Upper lobe of left lung (tissue), 6 donors: Measurements from ENCODE around the gene PEMT. TPM values are rescaled to one million over a fixed set of nuclear protein-coding genes. Genes with fewer than 3 reads are reported as not detected.

Experiments
- ATAC-seq, 2 donors: fragments of 200-7000 bp; cut with Tn5 transposase; one replicate each; pipeline ENCODE4 v1.9.1; 2022; ENCODE audit warnings: mild to moderate bottlenecking in 2 of 2, moderate library complexity in 2 of 2; ENCODE audit not compliant: low FRiP score in 2 of 2
- DNase-seq, 2 donors: peaks; one replicate each; pipeline ENCODE4 v3.0.0-alpha.2; 2019 to 2020
- H3K27ac ChIP-seq, 4 donors: fragments of 200-600 bp; sonication (generic); one replicate each; pipeline ENCODE4 v1.5.1; 2016 to 2019
- H3K27me3 ChIP-seq, 4 donors: fragments of 200-600 bp; sonication (generic); one replicate each; pipeline ENCODE4 v1.5.1; 2017 to 2019
- H3K36me3 ChIP-seq, 4 donors: fragments of 200-600 bp; sonication (generic); one replicate each; pipeline ENCODE4 v1.5.1; 2016 to 2019
- H3K4me1 ChIP-seq, 4 donors: fragments of 200-600 bp; sonication (generic); one replicate each; pipeline ENCODE4 v1.5.1; 2018 to 2019
- H3K4me3 ChIP-seq, 4 donors: fragments of 200-600 bp; sonication (generic); one replicate each; pipeline ENCODE4 v1.5.1; 2017 to 2019; ENCODE audit warnings: mild to moderate bottlenecking in 2 of 4, moderate library complexity in 1 of 4
- H3K9me3 ChIP-seq, 4 donors: fragments of 200-600 bp; sonication (generic); one replicate each; pipeline ENCODE4 v1.5.1; 2018 to 2019
- CTCF ChIP-seq, 6 experiments: fragments of 450-650 bp in 4 of 6; fragments of 200-600 bp in 2 of 6; sonication (generic) in 2 of 6; IDR thresholded peaks; one replicate each; pipeline ENCODE4 v1.5.1; 2016 to 2019; ENCODE audit warnings: antibody characterized with exemption in 6 of 6
- EP300 ChIP-seq, 4 donors: sonication (generic); formaldehyde crosslinking; IDR thresholded peaks; one replicate each; pipeline ENCODE4 v1.5.1; 2017; ENCODE audit warnings: antibody characterized with exemption in 4 of 4, control low read depth in 2 of 4
- POLR2A ChIP-seq, 4 donors: fragments of 450-650 bp; IDR thresholded peaks; one replicate each; pipeline ENCODE4 v1.5.1; 2016 to 2017; ENCODE audit warnings: antibody characterized with exemption in 4 of 4, mild to moderate bottlenecking in 2 of 4
- POLR2AphosphoS5 ChIP-seq, 2 donors: sonication (generic); formaldehyde crosslinking; IDR thresholded peaks; one replicate each; pipeline ENCODE4 v1.5.1; 2017; ENCODE audit warnings: antibody characterized with exemption in 2 of 2
- WGBS, 2 donors: methylation state at CpG; one replicate each; pipeline ENCODE4 v1.1.5; 2017 to 2018; 5-methylcytosine and 5-hydroxymethylcytosine counted together
- total RNA-seq, 6 donors: library from RNA; depleted of rRNA in 4 of 6; stranded (reverse); fragments of >200 nt in 4 of 6; gene quantifications; one replicate each; pipeline versions ENCODE4 v1.1.0 to v1.2.1, GENCODE V29; 2016 to 2021
- donor health status: DM: no; HTN: no; CAD: no; lungs with moderate emphysema.
- donor health status: DM: no; HTN: yes; CAD: no; lungs with severe emphysema.

PEMT gene
- total RNA-seq, 6 donors from 2014 or later, result 16.6 to 44.9 (median 32.2) TPM

GRCh38 chr17:17493249-17493985 lies 98.1 kb downstream of the PEMT start:
- no peaks in the 10 kb centered on the region for H3K27me3 ChIP-seq
- TF ChIP-seq EP300 (IDR thresholded peaks at IDR 0.05), result no peak
- peak in 1 of 4 donors; percentile 37 for TF ChIP-seq POLR2A (IDR thresholded peaks at IDR 0.05)
- no peak for TF ChIP-seq CTCF (IDR thresholded peaks at IDR 0.05)
- H3K4me3 ChIP-seq, result peak overlapping the region in 2 of 4 donors; percentile 69 to 79
- 72 to 79% methylated on average over 11 to 15 of the region's 15 CpGs for WGBS, 2 donors
- peaks cover 5 to 27% (median 22%) of the 10 kb centered on the region in 4 donors for H3K4me1 ChIP-seq
- DNase-seq (peak in 1 of 2 donors; percentile 38), ATAC-seq (no peak)
- peak overlapping the region in 1 of 4 donors; percentile 61 for H3K27ac ChIP-seq
- peaks cover 0 to 24% (median 18%) of the 10 kb centered on the region in 4 donors for H3K36me3 ChIP-seq
- H3K9me3 ChIP-seq, result no peaks in the 10 kb centered on the region

- WGBS, 2 donors, result 90 to 92% methylated on average over 9 of the region's 9 CpGs
- DNase-seq (no peak), ATAC-seq (no peak)
- TF ChIP-seq CTCF (IDR thresholded peaks at IDR 0.05), result no peak
- no peak for TF ChIP-seq EP300 (IDR thresholded peaks at IDR 0.05)
- no peak for TF ChIP-seq POLR2A (IDR thresholded peaks at IDR 0.05)
- TF ChIP-seq POLR2AphosphoS5 (IDR thresholded peaks at IDR 0.05), result no peak
- Histone ChIP-seq H3K4me3 (no peak overlapping the region), H3K9me3 (no peaks in the 10 kb centered on the region), H3K36me3 (peaks cover 0 to 33% (median 19%) of the 10 kb centered on the region in 4 donors), H3K27ac (peak overlapping the region in 1 of 4 donors; percentile 6), H3K4me1 (peaks cover 5 to 27% (median 22%) of the 10 kb centered on the region in 4 donors), H3K27me3 (no peaks in the 10 kb centered on the region)
Observed at GRCh38 chr17:17492571-17492970, 98.9 kb downstream of the PEMT start.

GRCh38 chr17:17492085-17492484 lies 99.4 kb downstream of the PEMT start:
- TF ChIP-seq POLR2A (IDR thresholded peaks at IDR 0.05), result no peak
- no peak for TF ChIP-seq POLR2AphosphoS5 (IDR thresholded peaks at IDR 0.05)
- no peak for TF ChIP-seq EP300 (IDR thresholded peaks at IDR 0.05)
- TF ChIP-seq CTCF (IDR thresholded peaks at IDR 0.05), result no peak
- WGBS, 2 donors, result 86 to 90% methylated on average over 11 of the region's 11 CpGs
- peak overlapping the region in 1 of 4 donors; percentile 6 for H3K27ac ChIP-seq
- no peaks in the 10 kb centered on the region for H3K27me3 ChIP-seq
- DNase-seq, result no peak
- peaks cover 0 to 37% (median 21%) of the 10 kb centered on the region in 4 donors for H3K36me3 ChIP-seq
- peaks cover 5 to 24% (median 21%) of the 10 kb centered on the region in 4 donors for H3K4me1 ChIP-seq
- no peak overlapping the region for H3K4me3 ChIP-seq
- no peak for ATAC-seq
- no peaks in the 10 kb centered on the region for H3K9me3 ChIP-seq

GRCh38 chr17:17491546-17491988 lies 99.9 kb downstream of the PEMT start:
- no peaks in the 10 kb centered on the region for H3K9me3 ChIP-seq
- no peak for ATAC-seq
- H3K4me3 ChIP-seq, result no peak overlapping the region
- H3K27ac ChIP-seq, result no peak overlapping the region
- peaks cover 5 to 21% (median 19%) of the 10 kb centered on the region in 4 donors for H3K4me1 ChIP-seq
- no peaks in the 10 kb centered on the region for H3K27me3 ChIP-seq
- DNase-seq, result no peak
- TF ChIP-seq POLR2AphosphoS5 (IDR thresholded peaks at IDR 0.05) (no peak), EP300 (IDR thresholded peaks at IDR 0.05) (no peak), CTCF (IDR thresholded peaks at IDR 0.05) (no peak), POLR2A (IDR thresholded peaks at IDR 0.05) (no peak)
- 85 to 88% methylated on average over 15 to 17 of the region's 17 CpGs for WGBS, 2 donors
- peaks cover 0 to 38% (median 21%) of the 10 kb centered on the region in 4 donors for H3K36me3 ChIP-seq
